ENCODE data around the gene RAP1GDS1.
"Not testable (repeated sequence)": the region's sequence is repeated elsewhere in the genome, so short reads cannot be mapped to it uniquely, and the experiment has no call there.

The RAP1GDS1 gene

DNA sequence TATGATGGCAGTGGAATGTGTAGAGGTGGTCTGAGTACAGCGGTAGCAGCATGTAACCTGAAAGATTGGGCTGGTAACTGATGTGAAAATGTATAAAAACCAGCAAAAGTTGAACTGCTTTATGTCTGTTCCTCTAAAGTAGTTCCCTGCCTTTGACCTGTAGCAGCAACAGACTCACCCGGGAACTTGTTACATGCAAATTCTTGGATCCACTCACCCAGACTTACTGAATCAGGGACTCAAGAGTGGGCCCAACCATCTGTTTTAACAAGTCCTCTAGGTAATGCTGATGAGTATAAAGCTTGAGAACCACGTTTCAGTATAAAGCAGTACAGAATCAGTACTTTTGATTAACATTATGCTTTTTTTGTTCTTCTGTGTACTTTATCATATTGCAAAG, 84.7 kb downstream of the RAP1GDS1 start:
- DNase-seq (ENCODE audit: low read depth in 2 of 2, low spot score in 1 of 2) = no peak

DNA sequence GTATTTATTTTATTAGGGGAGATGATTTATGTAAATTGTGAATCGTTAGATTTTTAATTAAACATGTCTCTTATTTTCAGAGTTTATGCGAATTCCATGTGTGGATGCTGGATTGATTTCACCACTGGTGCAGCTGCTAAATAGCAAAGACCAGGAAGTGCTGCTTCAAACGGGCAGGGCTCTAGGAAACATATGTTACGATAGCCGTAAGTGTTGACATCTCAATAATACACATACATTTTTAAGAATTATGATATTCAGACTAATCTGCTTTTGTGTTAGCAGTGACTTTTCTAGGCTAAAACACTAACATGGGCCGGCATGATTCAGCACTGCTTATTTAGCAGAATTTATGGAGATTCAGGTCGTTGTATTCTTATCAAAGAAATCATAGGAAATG, 91.2 kb downstream of the RAP1GDS1 start:
- no peak for DNase-seq (ENCODE audit: low read depth in 2 of 2, low spot score in 1 of 2)

DNA sequence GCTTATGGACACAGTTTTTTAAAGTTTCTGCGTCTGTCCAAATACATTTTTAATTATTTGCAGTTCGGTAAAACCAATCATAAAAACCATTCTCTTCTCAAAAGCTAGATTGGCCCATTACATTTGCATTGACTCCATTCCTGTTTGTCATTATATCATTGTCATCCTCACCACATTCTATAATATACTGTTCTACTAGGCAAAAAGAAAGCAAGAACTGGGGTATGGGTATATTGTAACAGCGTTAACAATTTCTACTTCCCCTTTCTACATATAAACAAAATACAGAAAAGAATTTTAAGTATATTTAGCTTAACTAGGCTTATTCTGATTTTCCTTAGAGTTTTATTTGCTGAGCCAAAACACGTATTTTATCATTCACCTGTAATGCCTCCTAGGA, 91.8 kb downstream of the RAP1GDS1 start:
- no peak for DNase-seq (ENCODE audit: low read depth in 2 of 2, low spot score in 1 of 2)

DNA sequence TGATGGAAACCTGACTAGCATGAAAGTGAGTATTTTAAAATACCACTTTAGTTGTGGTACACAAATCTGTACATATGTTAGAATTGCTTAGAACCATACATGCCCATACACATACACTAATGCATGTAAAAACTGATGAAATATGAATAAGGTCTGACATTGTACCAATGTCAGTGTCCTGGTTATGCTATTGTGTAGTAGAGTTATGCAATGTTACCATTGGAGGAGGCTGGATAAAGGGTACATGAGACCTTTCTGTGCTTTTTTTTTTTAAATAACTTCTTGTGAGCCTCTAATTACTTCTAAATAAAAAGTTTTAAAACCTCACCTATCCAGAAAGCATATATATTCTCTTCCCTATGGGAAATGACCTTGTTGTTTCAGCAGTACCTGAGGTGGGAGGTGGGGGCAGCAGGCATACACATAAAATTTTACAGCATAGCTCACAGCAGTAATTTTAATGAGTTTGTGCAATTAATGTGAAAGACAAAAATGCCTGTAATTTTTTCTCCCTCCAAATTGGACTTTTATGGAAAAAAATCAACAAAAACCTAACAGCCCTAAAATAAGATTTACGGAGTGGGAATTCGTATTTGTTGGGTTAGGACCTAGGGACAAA, 97.6 kb downstream of the RAP1GDS1 start:
- no peak for DNase-seq (ENCODE audit: low read depth in 2 of 2, low spot score in 1 of 2)

DNA sequence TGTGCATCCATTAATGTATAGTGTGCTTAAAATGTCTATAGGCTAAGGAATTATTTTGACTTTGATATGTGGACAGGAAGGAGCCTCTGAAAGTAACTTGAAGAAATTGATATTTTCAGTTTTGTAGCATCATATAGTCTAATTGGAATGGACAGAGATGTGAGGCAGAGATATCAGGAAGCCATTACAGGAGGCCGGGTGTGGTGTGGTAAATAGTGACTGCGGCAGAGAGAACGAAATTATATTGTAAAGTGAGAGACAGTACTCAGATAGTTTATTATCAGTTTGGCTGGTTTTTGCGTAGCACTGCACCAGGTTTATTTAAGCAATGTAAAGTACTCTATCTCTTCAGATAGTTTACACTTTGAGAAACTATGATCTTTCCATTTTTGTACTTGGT, 98.5 kb downstream of the RAP1GDS1 start:
- no peak for DNase-seq (ENCODE audit: low read depth in 2 of 2, low spot score in 1 of 2)

DNA sequence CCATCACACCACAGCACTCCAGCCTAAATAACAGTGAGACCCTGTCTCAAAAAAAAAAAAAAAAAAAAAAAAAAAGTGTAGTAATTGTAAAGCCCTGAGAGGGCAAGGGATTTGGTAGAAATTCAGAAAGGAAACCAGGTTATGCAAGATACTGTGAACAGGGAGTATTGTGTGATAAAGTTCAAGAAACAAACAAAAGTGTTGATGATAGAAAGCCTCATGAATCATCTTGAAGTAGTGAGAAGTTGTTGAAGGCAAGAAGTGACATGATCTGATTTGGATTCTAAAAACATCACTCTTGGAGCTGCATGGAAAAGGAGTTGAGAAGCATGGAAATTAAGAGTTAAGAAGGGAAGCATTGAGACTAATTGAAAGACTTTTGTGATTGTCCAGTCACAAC, 102.2 kb downstream of the RAP1GDS1 start:
- DNase-seq (ENCODE audit: low read depth in 2 of 2, low spot score in 1 of 2) = no peak

DNA sequence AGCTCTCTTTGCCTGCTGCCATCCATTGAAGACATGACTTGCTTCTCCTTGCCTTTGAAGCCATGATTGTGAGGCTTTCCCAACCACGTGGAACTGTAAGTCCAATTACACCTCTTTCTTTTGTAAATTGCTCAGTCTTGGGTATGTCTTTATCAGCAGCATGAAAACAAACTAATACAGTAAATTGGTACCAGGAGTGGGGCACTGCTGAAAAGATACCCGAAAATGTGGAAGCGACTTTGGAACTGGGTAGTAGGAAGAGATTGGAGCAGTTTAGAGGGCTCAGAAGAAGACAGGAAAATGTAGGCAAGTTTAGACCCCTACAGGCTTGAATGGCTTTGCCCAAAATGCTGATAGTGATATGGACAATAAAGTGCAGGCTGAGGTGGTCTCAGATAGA, 105.1 kb downstream of the RAP1GDS1 start:
- not testable (repeated sequence) for DNase-seq (ENCODE audit: low read depth in 2 of 2, low spot score in 1 of 2)

DNA sequence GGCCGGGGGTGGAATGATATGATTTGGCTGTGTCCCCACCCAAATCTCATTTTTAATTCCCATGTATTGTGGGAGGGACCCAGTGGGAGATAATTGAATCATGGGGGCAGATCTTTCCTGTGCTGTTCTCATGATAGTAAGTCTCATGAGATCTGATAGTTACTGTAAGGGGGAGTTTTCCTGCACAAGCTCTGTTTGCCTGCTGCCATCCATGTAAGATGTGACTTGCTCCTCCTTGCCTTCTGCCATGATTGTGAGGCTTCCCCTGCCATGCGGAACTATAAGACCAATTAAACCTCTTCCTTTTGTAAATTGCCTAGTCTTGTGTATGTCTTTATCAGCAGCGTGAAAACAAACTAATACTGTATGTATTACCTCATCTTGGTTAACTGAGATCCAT, 106.8 kb downstream of the RAP1GDS1 start:
- not testable (repeated sequence) for DNase-seq (ENCODE audit: low read depth in 2 of 2, low spot score in 1 of 2)

DNA sequence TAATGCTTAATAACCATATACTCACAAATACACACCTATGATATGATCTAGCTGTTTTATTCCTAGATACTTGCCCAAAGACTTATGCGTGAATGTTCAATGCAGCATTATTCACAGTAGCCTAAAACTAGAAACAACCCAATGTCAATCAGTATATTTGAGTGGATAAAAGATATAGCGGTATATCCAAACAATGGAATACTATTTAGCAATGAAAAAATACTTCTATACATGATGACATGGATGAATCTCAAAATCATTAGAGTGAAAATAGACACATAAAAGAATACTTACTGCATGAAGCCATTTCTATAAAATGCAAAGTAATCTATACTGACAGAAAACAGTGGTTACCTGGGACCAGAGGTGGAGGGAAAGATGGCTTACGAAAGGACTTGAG, 108.1 kb downstream of the RAP1GDS1 start:
- no peak for DNase-seq (ENCODE audit: low read depth in 2 of 2, low spot score in 1 of 2)

DNA sequence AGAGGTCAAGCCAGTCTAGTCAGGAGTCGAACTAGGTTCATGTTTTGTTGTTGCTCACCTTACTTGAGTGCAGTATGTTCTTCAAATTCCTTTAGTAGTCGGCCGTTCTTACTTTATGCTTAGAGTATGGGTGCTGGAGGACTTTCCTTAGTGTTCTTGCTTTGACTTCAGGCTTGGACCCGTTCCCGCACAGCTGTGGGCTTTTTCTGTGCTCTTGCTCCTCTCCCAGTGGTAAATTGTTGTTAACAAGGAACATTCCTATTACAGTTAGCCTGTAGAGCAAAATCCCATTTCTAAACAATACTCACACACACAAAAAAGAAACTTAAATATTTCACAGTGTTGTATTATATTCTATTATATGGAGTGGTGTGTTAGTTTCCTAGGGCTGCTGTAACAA, 113.5 kb downstream of the RAP1GDS1 start:
- no peak for DNase-seq (ENCODE audit: low read depth in 2 of 2, low spot score in 1 of 2)

DNA sequence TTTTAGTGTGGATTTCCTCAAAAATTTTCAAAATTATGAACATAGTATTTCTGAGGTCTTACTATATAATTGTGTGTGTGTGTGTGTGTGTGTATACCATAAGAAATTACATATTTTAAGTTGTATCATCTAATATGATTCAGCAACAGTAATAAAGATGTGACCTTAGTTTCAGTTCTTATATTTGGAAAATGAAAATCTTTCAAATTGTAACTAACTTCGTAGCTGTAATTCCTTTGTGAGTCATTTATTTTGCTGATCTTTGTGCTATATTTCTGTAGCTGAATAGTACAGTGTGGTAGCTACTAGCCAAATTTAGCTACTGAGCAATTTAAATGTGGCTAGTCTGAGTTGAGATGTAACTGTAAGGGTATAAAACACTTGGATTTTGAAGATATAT, 116.4 kb downstream of the RAP1GDS1 start:
- DNase-seq (ENCODE audit: low read depth in 2 of 2, low spot score in 1 of 2) = no peak

DNA sequence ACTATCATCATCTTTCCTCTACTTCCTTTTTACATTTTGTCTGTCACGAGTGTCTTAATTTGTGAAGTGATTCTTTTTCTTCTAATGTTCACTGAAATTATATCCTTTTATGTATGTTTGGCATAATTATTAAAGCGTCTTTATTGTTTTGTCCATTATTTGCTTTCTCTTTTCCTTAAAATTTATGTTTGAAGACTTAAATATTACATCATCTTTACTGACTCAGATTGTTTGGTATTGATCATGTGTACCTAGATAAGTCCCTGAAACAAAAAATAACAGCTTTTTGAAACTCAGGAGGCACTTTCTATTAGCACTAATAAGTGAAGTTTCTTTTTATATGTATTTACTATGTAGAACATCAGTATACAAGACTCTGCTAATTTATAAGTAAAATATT, 120.1 kb downstream of the RAP1GDS1 start:
- no peak for DNase-seq (ENCODE audit: low read depth in 2 of 2, low spot score in 1 of 2)

DNA sequence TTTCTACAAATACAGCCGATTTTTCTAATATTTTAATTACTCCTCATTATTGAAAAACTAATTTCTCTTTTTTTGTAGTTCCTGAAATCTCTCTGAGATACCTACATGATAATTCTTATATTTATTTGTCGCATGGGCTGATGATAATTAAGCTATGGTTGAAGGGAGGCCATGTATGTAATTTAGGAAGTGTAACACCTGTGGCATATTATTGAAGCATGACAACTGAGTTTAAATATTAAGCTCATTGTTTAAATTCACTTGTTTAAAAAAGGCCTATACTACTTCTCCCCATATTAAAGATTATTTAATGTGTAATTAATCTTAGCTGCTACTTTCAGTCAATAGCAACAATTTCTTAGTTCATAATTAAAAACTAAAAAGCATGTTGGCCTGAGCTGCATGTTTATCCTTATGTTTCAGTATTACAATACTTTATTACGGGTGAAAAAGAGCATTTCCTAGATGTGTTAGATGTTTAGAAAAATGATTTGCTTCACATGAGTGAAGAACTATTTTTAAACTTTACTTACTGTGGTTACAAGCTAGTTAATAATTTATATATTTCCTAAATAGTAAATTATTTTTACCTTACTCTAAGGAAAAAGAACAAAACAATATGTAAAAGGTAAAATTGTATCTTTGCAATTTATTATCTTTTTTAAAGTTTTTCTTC, 122.4 kb downstream of the RAP1GDS1 start:
- DNase-seq (ENCODE audit: low read depth in 2 of 2, low spot score in 1 of 2) = no peak

DNA sequence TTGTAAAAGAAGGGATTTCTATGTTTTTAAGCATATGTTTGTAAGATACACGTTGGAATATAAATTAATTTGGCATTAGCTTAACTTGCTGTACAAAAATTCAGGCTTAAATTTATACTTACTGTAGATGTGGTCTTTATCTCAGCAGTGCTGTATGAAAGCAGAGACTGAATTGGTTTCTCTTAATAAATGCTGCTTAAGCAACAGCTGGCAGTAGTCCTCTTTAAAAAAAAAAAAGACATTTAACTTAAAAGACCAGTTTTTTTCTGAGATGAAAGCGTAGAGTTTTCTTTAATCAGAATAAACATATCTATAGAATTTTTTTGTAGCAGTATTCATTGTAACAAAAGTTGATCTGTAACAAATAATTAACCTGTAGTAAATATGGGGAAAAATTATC, 124.6 kb downstream of the RAP1GDS1 start:
- no peak for DNase-seq (ENCODE audit: low read depth in 2 of 2, low spot score in 1 of 2)

DNA sequence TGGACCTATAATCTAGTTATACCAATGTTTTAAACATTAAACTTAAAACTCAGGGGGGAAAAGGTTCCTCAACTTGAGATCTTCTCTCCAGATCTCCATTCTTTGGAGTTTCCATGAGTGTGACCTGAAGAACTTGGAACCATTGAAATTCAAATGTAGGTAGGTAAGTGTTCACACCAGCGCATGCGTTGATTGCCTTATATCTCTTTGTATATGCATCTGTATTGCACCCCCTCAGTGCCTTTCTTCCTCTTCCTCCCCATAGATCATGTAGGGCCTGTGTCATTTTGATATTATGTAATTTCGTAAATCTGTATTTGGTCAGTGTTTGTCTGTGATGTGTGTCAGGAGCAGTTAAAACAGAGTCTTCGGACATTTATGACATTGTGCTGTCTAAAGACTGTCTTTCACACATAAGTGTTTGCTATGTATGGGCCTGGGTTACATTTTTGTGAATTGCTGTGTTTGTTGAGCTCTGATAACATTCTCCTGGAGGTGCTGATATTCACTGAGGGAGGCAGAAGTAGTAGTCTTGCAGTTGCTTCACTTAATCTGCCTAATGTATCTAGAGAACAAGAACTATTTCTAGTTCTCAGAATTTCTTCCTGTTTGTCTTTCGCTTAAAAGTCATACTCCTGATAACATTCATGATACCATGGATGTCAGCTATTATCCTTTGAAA, 126.3 kb downstream of the RAP1GDS1 start:
- no peak for DNase-seq (ENCODE audit: low read depth in 2 of 2, low spot score in 1 of 2)

DNA sequence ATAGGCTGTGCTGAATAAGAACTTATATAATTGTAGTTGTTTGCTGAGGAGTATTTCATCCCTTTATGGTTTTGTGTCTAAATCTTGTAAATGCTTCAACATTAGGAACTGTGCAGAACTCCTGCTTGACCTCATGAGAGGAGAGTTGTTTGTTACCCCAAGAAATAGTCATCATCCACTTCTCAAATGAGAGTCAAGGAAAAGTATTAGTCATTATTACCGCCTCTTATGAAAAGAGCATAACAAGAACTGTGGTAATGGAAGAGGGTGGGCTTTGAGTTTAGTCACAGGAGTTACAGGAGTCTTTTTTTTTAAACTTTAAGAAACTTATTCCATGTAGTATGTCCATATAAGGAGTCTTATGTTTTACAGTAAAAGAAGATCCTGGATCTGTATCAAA, 132.9 kb downstream of the RAP1GDS1 start:
- no peak for DNase-seq (ENCODE audit: low read depth in 2 of 2, low spot score in 1 of 2)

DNA sequence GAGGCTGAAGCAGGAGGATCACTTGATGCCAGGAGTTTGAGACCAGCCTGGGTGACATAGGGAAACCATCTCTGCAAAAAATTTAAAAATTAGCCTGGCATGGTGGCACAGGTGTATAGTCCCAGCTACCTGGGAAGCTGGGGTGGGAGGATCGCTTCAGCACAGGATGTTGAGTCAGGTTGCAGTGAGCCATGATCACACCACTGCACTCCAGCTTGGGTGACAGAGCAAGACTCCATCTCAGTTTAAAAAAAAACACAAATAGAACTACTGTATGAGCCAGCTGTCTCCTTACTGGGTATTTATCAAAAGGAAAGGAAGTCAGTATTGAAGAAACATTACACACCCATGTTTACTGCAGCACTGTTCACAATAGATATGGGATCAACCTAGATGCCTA, 138.7 kb downstream of the RAP1GDS1 start:
- DNase-seq (ENCODE audit: low read depth in 2 of 2, low spot score in 1 of 2) = no peak

DNA sequence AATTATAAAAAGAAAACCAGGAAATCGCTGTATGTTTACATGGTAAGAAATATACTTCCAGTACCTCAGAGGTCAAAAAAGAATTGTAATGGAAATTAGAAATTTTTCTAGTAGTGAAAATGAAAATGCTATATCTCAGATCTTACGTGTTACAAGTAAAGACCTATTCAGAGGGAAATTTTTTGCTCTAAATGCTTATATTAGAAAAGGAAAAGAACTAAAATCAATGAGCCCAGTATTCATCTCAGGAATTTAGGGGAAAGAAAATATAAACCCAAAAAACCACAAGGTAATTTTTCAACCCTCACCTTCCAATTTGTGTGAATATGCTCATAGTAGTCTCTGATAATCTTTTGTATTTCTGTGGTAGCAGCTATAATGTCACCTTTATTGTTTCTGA, 145.6 kb downstream of the RAP1GDS1 start:
- no peak for DNase-seq (ENCODE audit: low read depth in 2 of 2, low spot score in 1 of 2)

DNA sequence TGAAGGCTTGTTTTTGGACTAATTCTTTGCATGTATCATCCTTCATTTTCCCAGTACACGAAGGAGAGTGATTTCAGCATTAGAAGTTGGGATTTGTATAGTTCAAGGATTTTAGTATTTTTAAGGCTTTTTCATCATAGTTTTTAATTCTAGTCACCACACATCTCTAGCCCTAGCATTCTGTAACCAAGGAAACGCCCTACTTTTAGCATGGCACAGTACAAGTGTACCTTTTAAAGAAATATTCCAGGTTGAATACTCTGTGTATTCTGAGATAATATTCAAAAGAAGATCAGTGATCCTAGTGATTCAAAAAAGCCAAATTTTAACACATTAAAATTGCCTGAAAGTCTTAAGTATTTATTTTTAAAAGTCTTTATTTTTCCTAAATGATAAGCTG, 150.5 kb downstream of the RAP1GDS1 start:
- no peak for DNase-seq (ENCODE audit: low read depth in 2 of 2, low spot score in 1 of 2)

DNA sequence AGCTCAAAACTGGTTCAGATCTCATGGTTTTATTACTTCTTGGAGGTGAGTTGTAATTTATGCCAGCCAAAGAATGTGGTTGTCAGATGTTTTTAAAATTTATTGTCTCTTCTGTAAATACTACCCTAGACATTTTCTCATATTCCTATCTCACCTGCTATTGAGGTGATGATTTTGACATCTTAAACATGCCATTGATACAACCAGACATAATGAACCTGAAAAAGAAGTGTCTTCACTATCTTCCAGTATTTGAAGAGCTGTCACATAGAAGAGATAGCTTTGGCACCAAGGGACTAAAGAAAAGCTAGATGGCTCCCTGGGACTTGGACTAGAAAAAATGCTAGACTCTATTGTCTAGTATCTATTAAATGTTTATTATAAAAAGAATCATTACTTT, 155.7 kb downstream of the RAP1GDS1 start:
- no peak for DNase-seq (ENCODE audit: low read depth in 2 of 2, low spot score in 1 of 2)

DNA sequence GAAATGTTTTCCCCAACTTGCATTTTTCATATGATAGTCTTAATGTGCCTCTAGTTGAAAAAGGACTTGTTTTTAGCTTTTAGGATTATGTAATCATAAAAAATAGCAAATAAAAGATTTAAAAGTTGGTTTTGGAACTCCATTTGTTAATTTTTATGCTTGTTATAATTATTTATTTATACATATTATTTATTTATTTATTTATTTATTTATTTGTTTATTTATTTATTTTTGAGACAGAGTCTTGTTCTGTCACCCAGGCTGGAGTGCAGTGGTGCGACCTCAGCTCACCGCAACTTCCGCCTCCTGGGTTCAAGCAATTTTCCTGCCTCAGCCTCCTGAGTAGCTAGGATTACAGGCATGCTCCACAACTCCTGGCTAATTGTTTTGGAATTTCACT, 159.0 kb downstream of the RAP1GDS1 start:
- not testable (repeated sequence) for DNase-seq (ENCODE audit: low read depth in 2 of 2, low spot score in 1 of 2)

DNA sequence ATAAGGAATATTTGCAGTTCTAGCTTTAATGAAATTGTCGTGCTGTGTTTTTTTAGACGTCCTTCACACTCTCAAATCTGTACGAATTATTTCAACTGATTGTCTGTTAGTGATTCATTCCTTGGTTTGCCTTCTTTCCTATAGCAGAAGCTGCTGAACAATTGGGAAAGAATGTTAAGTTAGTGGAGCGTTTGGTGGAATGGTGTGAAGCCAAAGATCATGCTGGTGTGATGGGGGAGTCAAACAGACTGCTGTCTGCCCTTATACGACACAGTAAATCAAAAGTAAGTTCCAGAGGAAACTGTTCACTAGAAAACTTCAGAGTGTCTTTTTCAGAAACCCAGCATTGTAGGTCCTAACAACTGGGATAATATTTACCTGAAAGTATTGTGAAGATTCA, 159.9 kb downstream of the RAP1GDS1 start:
- DNase-seq (ENCODE audit: low read depth in 2 of 2, low spot score in 1 of 2) = no peak

DNA sequence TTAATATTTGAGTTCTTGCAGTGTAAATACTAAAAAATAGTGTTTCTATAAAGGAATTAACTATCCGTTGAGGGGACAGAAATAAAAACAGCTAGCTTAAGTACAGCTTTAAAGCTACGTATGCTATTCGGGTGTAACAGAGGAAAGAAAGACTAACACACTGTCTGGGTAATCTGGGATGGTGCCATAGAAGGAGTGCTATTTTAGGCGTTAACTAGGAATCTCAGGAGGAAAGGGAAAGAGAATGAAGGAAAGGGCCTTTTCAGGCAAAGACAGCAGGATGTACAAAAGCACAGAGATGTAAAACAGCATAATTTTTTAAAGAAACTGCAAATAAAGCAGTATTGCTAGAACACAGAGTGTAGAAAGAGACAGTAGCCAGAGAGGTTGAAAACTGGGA, 161.8 kb downstream of the RAP1GDS1 start:
- DNase-seq (ENCODE audit: low read depth in 2 of 2, low spot score in 1 of 2) = no peak

Measured in stimulated activated CD8-positive, alpha-beta memory T cell treated with anti-CD3 and anti-CD28 coated beads, Interleukin-4, amount 100 ng/mL, for 1 hour (primary cell).